GM19099 (cell line): ENCODE data around the gene MTAP.
A peak's percentile ranks its signal among the peaks of the same experiment; 100 is the strongest.

Experiments used
- POLR2A ChIP-seq: IDR thresholded peaks from 3 replicates; pipeline ENCODE4 v1.6.1; 2011; ENCODE audit warnings: low read depth; ENCODE audit not compliant: insufficient read length; ENCODE audit errors: extremely low read depth

Gene MTAP

DNA sequence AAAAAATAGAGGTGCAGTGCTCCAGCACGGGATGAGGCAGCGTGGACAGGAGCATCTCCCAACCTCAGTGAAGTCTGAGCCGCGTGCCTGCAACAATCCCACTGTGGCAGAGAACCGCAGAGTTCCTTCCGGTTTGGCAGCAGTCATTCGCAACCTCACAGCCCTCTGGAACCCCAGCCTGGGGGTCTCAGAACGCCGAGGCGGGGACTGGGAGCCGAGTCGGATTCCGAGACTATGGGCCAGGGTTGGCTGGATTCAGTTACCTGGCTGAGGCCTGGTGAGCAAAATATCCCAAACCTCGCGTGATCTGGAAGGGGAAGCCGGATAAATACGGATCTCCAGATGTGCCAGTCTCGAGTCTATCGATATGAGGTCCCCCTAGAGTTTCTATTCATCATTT is 164.7 kb downstream of the MTAP start:
- TF ChIP-seq POLR2A: no peak

GRCh38 chr9:21967702-21968101 is 165.3 kb downstream of the MTAP start:
- no peak for TF ChIP-seq POLR2A

- TF ChIP-seq POLR2A: no peak
Measured at GRCh38 chr9:21968331-21969010, 166.0 kb downstream of the MTAP start.

GRCh38 chr9:21969011-21969940 is 166.8 kb downstream of the MTAP start:
- TF ChIP-seq POLR2A: no peak

DNA sequence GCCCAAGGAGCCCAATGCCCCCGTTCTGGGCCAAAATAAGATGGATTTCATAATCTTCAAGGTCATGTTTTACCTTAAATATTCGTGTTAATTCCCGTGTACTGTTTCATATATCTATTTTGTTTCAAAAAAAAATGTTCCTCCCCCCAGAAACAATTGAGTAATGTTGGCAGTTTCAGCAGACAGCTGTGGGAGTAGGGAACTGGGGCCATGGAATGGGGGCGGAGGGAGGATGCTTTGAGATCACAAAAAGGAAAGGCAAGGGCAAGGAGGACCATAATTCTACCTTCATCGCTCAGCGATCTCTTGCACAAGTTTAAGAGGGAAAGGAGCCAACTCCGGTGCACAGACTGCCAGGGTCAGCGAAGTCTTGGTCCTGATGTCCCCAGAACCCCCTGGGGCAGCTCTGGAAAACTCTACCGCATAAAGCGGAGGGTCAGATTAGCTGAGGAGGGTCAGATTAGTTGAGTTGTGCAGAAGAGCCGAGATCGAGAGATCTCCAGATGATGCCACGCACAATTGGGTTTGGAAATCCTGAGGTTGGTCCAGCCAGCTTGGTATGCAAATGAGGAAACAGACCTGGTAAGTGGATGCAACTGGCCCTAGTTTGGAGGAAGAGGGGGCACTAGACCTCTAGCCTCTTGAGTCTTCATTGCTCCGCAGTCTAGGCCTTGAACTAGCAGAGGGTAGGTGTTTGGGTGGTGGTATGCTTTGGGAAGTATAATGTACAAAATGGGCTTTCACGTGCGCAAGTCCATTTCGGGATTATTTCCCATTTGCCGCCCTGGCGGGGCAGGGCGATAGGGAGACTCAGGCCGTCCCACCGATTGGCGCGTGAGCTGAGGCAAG is 167.7 kb downstream of the MTAP start:
- no peak for TF ChIP-seq POLR2A

DNA sequence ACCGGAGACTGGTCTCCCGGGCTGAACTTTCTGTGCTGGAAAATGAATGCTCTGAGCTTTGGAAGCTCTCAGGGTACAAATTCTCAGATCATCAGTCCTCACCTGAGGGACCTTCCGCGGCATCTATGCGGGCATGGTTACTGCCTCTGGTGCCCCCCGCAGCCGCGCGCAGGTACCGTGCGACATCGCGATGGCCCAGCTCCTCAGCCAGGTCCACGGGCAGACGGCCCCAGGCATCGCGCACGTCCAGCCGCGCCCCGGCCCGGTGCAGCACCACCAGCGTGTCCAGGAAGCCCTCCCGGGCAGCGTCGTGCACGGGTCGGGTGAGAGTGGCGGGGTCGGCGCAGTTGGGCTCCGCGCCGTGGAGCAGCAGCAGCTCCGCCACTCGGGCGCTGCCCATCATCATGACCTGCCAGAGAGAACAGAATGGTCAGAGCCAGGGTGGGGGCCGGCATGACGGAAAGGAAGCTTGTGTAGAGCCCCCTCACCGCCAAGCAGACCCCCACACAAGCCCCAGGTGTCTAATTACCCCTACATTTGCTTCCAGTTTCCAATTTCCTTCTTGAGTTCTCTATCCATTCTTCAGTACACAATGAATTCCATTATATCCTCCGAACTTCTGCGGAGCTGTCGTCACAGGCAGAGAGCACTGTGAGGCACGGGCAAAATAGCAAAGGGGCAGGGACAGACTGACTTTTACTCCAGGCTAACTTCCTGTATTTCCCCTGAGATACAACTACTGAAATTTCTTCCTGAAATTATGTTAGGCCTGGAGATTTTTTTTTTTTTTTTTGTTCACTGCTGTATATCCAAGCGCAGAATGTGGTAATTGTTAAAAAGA is 168.6 kb downstream of the MTAP start:
- no peak for TF ChIP-seq POLR2A

GRCh38 chr9:21972361-21972760 is 169.9 kb downstream of the MTAP start:
- no peak for TF ChIP-seq POLR2A

DNA sequence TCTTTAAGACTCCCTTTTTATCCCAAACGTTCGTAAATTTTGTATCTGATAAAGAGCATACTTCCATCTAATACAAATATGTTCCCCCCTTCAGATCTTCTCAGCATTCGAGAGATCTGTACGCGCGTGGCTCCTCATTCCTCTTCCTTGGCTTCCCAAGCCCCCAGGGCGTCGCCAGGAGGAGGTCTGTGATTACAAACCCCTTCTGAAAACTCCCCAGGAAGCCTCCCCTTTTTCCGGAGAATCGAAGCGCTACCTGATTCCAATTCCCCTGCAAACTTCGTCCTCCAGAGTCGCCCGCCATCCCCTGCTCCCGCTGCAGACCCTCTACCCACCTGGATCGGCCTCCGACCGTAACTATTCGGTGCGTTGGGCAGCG is 171.9 kb downstream of the MTAP start:
- no peak for TF ChIP-seq POLR2A

- peak; percentile 17 for TF ChIP-seq POLR2A
Measured at GRCh38 chr9:21974722-21975409, 172.4 kb downstream of the MTAP start.

DNA sequence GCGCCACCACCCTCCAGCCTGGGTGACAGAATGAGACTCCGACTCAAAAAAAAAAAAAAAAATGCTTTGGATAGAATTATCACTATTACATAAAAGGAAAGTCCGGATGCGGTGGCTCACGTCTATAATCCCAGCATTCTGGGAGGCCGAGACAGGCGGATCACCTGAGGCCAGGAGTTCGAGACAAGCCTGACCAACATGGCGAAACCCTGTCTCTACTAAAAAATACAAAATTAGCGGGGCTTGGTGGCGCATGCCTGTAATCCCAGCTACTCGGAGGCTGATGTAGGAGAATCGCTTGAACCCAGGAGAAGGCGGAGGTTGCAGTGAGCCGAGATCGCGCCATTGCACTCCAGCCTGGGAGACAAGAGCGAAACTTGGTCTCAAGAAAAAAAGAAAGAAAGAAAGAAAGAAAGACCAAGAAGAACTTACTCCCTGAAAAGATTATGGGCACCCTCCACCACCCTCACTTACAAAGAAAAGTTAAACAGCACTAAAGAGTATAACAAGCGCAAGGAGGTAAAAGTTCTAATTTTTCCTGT is 174.0 kb downstream of the MTAP start:
- TF ChIP-seq POLR2A: no peak

- no peak for TF ChIP-seq POLR2A
Measured at GRCh38 chr9:21982391-21982790, 180.0 kb downstream of the MTAP start.

DNA sequence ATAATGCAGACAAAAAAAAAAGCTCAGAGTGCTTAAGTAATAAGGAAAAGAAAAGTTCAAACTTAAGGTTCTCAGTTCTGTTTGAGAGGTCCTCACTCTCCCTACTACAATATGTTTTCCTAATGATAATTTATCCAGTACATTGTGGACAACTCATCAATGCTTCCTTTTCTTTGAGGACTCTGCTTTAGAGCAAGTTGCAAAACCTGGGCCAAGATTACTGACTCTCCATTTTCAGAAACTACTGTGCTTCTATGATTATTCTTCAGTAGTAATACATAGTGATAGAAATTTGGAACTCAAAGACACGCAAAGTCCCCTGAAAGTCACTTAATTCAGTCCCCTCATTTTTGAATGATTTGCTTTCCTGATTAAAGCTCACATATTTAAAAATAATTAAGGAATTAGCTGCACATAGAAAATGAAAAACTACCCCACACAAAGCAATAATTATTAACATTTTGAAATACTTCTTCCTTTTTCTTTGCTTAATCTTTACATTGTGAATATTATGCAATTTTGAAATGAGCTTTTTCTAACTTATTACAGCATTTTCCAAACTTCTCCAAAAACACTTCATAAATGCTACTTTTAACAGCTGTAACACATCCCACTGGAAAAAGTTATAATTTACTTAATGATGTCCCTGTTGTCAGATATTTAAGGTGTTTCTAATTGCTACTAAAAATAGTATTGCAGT is 180.6 kb downstream of the MTAP start:
- no peak for TF ChIP-seq POLR2A

DNA sequence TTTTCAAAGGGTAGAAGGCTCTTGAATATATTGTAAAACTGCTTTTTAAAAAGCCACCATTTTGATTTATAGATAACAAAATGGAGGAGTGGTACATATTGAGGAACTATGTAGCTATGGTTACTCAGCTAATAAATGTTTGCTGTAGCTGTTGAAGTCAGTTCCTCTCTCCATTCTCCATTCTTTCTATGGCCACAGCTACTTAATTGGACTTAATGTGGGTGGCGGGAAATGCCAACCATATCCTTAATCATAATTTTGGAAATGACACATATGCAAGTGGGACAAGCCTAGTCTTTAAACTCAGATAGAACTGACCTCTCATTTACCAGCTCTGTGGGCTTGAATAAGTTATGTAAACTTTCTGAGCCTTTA is 181.1 kb downstream of the MTAP start:
- no peak for TF ChIP-seq POLR2A
